Middle frontal gyrus (tissue), 1 donor: ENCODE results near the gene FUT1.
"Not testable (repeated sequence)": the region's sequence is repeated elsewhere in the genome, so short reads cannot be mapped to it uniquely, and the experiment has no call there.

Experiments used
- DNase-seq: peaks from one replicate; pipeline ENCODE4 v3.0.0-alpha.2; 2015; ENCODE audit warnings: low spot score; ENCODE audit errors: extremely low spot score

Gene FUT1

GRCh38 chr19:48718106-48718505 is 34.3 kb downstream of the FUT1 start:
- not testable (repeated sequence) for DNase-seq

DNA sequence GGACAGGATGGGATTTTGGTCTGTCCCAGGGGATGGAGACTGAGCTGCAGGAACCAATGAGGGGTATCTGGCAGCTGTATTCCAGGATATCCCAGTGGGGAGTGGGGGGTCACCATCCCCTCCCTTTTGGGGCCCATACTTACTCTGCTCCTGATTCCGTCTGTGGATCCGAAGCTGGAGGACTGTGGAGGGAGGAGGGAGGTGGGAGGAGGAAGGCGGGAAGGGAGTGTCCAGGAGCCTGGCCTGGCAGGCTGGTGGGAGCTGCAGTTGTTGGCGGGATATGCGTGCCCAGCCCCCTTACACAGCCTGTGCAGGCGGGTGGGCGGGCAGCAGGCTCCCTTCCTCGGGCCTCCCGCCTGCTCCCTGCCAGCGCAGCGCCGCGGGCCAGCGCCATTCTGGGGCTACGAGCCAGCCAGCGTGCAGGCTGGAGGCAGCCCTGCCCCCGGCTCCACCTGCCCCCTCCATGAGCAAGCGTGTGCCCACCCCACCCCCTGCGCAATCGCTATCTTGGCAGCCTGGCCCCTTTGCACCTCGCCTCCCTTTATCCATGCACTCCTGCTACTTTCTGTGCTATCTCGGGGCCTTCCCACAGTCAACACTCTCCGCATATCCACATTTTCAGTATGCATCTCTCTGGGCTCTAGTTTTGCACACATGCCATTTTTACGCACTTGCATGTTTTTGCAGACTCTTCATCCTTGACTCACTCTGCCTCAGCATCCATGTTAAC is 35.7 kb downstream of the FUT1 start:
- peak; percentile 42 for DNase-seq

GRCh38 chr19:48715681-48716171 is 36.7 kb downstream of the FUT1 start:
- no peak for DNase-seq

DNA sequence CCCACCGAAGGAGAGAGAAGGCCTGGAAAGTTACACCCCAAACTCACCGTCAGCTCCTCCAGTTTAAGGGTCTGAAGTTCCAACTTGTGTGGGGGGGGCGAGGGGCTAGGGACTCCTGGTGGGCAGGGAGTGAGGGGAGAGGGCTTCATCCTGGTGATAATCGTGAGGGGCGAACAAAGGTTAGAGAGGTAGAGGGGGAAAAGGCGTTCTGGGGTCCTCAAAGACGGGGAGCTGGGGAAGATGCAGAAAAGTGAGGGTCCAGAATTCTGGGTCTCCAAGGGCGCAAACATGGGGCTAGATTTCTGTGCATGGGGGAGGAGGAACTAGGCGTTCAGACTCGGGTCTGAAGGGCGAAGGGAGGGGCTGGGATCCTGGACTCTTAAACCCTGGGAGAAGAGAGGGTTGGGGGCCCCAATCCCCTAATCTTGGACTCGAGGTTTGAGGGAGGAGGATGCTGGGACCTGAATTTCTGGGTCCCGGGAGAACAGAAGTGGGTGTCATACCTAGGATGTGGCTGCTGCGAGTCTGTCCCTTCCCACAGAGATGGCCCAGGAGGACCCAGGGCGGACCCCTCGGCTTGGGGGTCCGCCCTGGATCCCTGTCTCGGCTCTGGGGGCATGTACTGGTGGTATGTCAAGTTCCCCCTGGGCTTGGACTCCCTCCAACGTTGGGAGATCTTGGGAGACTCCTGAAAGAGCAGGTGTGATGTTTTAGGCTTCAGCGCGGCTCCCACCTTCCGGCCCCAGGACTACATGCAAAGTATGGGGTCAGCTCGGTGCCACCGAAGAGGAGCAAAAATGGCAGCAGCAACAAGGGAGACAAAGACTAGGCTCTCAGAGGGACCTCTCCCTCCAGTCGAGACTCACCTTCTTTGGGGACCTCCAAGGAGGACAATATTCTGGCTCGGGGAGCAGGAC is 37.4 kb downstream of the FUT1 start:
- no peak for DNase-seq

DNA sequence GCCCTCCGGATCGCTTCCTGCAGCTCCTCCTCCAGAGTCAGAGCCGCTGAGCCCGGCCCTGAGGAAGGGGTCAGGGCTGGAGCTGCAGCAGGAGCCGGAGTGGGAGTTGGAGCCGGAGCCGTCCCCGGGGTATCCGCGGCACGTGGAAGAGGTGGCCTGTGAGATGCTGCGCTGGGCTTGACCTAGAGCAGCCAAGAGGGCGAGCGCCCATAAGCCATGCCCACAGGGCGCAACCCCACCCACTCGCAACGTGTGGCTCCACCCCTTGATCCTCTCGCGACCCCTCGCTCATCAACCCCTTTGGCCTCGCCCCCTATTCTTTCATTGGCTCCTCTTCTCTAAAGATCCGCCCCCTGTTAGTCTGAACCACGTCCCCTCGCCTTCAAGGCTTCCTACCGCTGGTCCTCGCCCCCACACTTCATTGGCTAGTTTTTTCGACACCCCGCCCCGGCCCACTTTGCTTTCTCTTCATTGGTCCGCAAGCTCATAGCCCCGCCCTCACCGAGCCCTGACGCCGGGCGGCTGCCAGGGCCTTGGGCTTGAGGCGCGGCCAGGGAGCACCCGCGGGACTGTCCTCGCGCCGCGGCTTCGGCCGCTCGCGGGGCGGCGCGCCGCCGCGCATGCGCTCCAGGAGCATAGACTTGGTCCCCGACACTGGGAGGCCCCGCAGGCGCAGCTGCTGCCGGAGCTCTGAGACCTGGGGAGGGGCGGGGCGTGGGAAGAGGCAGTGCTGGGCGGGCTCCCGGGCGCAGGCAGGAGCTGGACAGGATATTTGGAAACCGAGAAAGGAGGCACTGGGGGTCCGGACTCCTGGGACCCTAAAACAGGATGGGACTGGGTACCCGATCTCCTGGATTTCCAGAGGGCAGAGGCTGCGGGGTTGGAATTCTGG is 38.3 kb downstream of the FUT1 start:
- DNase-seq, result peak; percentile 96

GRCh38 chr19:48713041-48713863 is 39.2 kb downstream of the FUT1 start:
- no peak for DNase-seq

DNA sequence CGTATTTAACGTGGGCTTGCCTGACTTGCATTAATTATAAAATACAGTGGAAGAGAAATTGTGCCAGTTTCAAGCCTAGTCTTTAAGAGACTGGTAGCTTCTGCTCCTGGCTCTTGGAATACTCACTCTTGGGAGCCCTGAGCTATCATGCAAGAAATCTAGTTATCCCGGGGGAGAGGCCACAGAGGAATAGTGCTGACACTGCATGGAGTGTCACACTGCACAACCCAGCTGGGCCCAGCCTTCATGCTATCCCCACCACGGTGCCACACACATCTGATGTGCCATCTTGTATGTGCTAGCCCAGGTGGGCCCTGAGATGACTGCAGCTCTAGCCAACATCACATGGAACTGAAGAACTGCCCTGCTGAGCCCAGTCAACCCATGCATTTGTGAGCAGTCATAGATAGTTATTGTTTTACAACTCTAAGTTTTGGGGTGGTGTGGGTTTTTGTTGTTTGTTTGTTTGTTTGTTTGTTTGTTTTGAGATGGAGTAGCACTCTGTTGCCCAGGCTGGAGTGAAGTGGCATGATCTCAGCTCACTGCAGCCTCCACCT is 41.3 kb downstream of the FUT1 start:
- DNase-seq, result no peak

DNA sequence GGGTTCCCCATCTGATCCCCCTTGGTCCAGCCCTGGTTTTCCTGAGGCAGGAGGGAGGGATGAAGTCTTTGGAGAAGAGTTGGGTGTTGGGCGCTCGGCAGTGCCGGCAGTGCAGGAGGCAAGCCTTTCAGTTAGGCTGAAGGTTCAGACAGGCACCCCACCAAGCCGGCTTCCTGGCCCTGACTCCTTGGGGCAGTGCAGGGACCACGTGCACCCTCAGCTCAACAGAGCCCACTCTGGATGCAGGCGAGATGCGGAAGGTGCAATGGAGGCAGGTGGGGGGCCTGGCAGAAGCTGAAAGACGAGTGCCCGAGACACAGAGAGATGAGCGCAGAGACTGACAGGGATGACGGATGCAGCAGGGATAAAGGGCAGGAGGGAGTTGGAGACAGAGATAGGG is 44.0 kb downstream of the FUT1 start:
- DNase-seq, result no peak

DNA sequence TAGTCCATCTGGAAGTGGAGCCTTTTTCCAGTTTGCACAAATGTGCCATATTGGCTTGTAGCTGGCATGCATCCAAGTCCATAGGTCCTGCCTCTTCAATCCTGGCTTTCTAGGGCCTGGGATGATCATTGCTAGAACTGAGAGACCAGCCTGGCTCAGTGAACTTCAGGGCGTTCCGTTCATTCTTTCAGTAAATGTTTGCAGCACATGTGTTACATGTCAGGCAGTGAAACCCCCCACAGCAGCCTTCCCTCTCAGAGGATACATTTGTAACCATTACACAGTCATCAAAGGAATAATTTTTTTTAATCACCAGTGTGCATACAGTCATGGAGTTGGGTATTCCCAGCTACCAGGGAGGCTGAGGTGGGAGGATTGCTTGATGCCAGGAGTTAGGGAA is 47.0 kb downstream of the FUT1 start:
- no peak for DNase-seq

- DNase-seq, result no peak
Observed at GRCh38 chr19:48703316-48703715, 49.1 kb downstream of the FUT1 start.

DNA sequence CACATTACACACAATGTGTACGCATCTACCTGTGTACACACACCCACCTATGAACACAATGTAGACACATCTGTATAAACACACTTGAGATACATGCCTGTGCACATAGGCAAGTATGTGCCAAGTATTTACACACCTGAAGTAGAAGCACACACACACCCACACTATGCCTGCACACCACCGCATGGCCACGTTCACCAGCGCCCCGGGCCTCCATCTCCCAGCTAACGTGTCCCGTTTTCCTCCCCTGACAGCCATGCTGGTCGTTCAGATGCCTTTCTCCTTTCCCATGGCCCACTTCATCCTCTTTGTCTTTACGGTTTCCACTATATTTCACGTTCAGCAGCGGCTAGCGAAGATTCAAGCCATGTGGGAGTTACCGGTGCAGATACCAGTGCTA is 49.7 kb downstream of the FUT1 start:
- no peak for DNase-seq

DNA sequence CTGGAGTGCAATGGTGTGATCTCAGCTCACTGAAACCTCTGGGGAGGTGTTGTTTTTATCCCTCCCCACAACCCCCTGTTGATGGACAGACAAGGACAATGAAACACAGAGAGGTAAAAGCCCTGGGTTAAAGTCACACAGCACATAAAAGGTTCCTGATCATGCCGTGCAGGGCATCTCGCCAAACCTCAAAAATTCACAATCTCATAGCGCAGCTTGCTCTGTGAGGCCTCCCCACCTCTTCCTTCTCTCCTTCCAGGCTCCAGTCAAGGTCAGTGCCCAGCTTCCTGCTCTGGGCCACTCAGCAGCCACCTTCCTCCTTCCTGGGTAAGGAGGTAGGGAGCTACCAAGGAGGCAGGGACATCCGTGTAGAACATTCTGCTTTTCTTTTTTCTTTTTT is 54.4 kb downstream of the FUT1 start:
- DNase-seq, result no peak
